SW 1271 (cell line): ENCODE data around the gene PKP4.

ENCODE experiments used
- DNase-seq, 2 experiments: peaks; one replicate each; lab custom pipeline; 2025; lab: John Stamatoyannopoulos, UW

The PKP4 gene

GRCh38 chr2:158496986-158497385 lies 40.2 kb downstream of the PKP4 start:
- DNase-seq: no peak

GRCh38 chr2:158497486-158497885 lies 40.7 kb downstream of the PKP4 start:
- no peak for DNase-seq

- no peak for DNase-seq
Observed at GRCh38 chr2:158498043-158498748, 41.4 kb downstream of the PKP4 start.

GRCh38 chr2:158498749-158499136 lies 42.0 kb downstream of the PKP4 start:
- DNase-seq: no peak

- DNase-seq: no peak
Observed at GRCh38 chr2:158499383-158499782, 42.6 kb downstream of the PKP4 start.

- DNase-seq: no peak
Observed at GRCh38 chr2:158500333-158500732, 43.6 kb downstream of the PKP4 start.

- no peak for DNase-seq
Observed at GRCh38 chr2:158501301-158501700, 44.5 kb downstream of the PKP4 start.

GRCh38 chr2:158502974-158503373 lies 46.2 kb downstream of the PKP4 start:
- peak; percentile 57 to 75 for DNase-seq

GRCh38 chr2:158504088-158504487 lies 47.3 kb downstream of the PKP4 start:
- DNase-seq: no peak

GRCh38 chr2:158505448-158505934 lies 48.7 kb downstream of the PKP4 start:
- DNase-seq: no peak

- DNase-seq: no peak
Observed at GRCh38 chr2:158507141-158507540, 50.4 kb downstream of the PKP4 start.

- DNase-seq: no peak
Observed at GRCh38 chr2:158507679-158508078, 50.9 kb downstream of the PKP4 start.

- DNase-seq: no peak
Observed at GRCh38 chr2:158509928-158510797, 53.4 kb downstream of the PKP4 start.

- DNase-seq: no peak
Observed at GRCh38 chr2:158510887-158511286, 54.1 kb downstream of the PKP4 start.

GRCh38 chr2:158511706-158512105 lies 55.0 kb downstream of the PKP4 start:
- no peak for DNase-seq

- DNase-seq: no peak
Observed at GRCh38 chr2:158512323-158512722, 55.6 kb downstream of the PKP4 start.

- no peak for DNase-seq
Observed at GRCh38 chr2:158513841-158514240, 57.1 kb downstream of the PKP4 start.

GRCh38 chr2:158518084-158518483 lies 61.3 kb downstream of the PKP4 start:
- no peak for DNase-seq

- DNase-seq: no peak
Observed at GRCh38 chr2:158519481-158519880, 62.7 kb downstream of the PKP4 start.

- DNase-seq: peak in 1 of 2 experiments; percentile 29
Observed at GRCh38 chr2:158529379-158530259, 72.9 kb downstream of the PKP4 start.

GRCh38 chr2:158530829-158531228 lies 74.1 kb downstream of the PKP4 start:
- no peak for DNase-seq

GRCh38 chr2:158533009-158533408 lies 76.3 kb downstream of the PKP4 start:
- no peak for DNase-seq
